OCI-LY7 (cell line): ENCODE results near the gene HDAC4. TPM values are rescaled to one million over a fixed set of nuclear protein-coding genes. Genes with fewer than 3 reads are reported as not detected.
A peak's percentile ranks its signal among the peaks of the same experiment; 100 is the strongest.

ENCODE experiments used
- BruUV-seq: library from RNA; stranded (reverse); fragments of 400-500 nt; replicated peaks from 2 replicates; lab custom pipeline; 2021; lab: Mats Ljungman, UMichigan
- CTCF ChIA-PET: fragments of 300-600 bp; sonication (Branson Sonifier 250); formaldehyde crosslinking; loops from one replicate; lab custom pipeline; 2022; ENCODE audit warnings: antibody characterized with exemption; ENCODE audit not compliant: unreplicated experiment; lab: Charles Lee
- POLR2A ChIA-PET: fragments of 300-600 bp; sonication (Branson Sonifier 250); formaldehyde crosslinking; loops from one replicate; lab custom pipeline; 2022; ENCODE audit warnings: antibody characterized with exemption; lab: Charles Lee
- DNase-seq: peaks from one replicate; pipeline ENCODE4 v3.0.0-alpha.2; 2015; ENCODE audit warnings: low spot score
- H2AFZ ChIP-seq: fragments of 200-600 bp; sonication (generic), shearing (Covaris generic); 2 replicates; pipeline ENCODE4 v1.6.1; 2014; ENCODE audit warnings: mild to moderate bottlenecking, antibody characterized with exemption, low read length, moderate library complexity
- H3K27ac ChIP-seq: fragments of 200-600 bp; sonication (generic); 2 replicates; pipeline ENCODE4 v1.5.1; 2014; ENCODE audit warnings: mixed run types, low read depth, mild to moderate bottlenecking, moderate library complexity, low read length, inconsistent platforms; ENCODE audit not compliant: poor library complexity, severe bottlenecking
- H3K36me3 ChIP-seq: fragments of 200-600 bp; sonication (generic); 2 replicates; pipeline ENCODE4 v1.6.1; 2014; ENCODE audit warnings: mild to moderate bottlenecking, antibody characterized with exemption, low read length, moderate library complexity, mixed read lengths; ENCODE audit not compliant: insufficient read depth
- H3K4me1 ChIP-seq: fragments of 200-600 bp; sonication (generic); 2 replicates; pipeline ENCODE4 v1.5.1; 2014; ENCODE audit warnings: mild to moderate bottlenecking, low read length; ENCODE audit not compliant: insufficient read depth, poor library complexity, severe bottlenecking
- H3K4me2 ChIP-seq: fragments of 200-600 bp; sonication (generic); 2 replicates; pipeline ENCODE4 v1.6.1; 2014; ENCODE audit warnings: mild to moderate bottlenecking, low read length
- H3K4me3 ChIP-seq: fragments of 200-600 bp; sonication (generic); 2 replicates; pipeline ENCODE4 v1.5.1; 2014; ENCODE audit warnings: mild to moderate bottlenecking, low read depth, low read length; ENCODE audit not compliant: poor library complexity, severe bottlenecking
- H3K79me2 ChIP-seq: fragments of 200-600 bp; sonication (generic); 2 replicates; pipeline ENCODE4 v1.6.1; 2016; ENCODE audit warnings: low read depth, mild to moderate bottlenecking, low read length, moderate library complexity, mixed read lengths; ENCODE audit not compliant: insufficient read depth
- H3K9me2 ChIP-seq: fragments of 200-600 bp; sonication (generic); 2 replicates; pipeline ENCODE4 v1.6.1; 2016; ENCODE audit warnings: mild to moderate bottlenecking, low read length, mixed read lengths; ENCODE audit not compliant: insufficient read depth
- H3K9me3 ChIP-seq: fragments of 200-600 bp; sonication (generic); 2 replicates; pipeline ENCODE4 v1.6.1; 2014; ENCODE audit warnings: mild to moderate bottlenecking, mixed run types, low read length, mixed read lengths
- H4K20me1 ChIP-seq: fragments of 200-600 bp; sonication (generic); 2 replicates; pipeline ENCODE4 v1.6.1; 2014; ENCODE audit warnings: mild to moderate bottlenecking, antibody characterized with exemption, low read length, moderate library complexity, mixed read lengths; ENCODE audit not compliant: insufficient read depth
- EZH2phosphoT487 ChIP-seq: fragments of 200-600 bp; sonication (generic); IDR thresholded peaks from 2 replicates; pipeline ENCODE4 v1.6.1; 2018; ENCODE audit warnings: low read depth, borderline replicate concordance, mild to moderate bottlenecking, mixed run types, antibody characterized with exemption, low read length, moderate library complexity, mixed read lengths
- intact Hi-C: fragments of 100-400 bp; cut with micrococcal nuclease; formaldehyde crosslinking; loops from one replicate; pipeline ENCODE4 v1.10.0; 2022; ENCODE audit not compliant: unreplicated experiment
- total RNA-seq, 2 experiments: library from RNA; depleted of rRNA in 1 of 2; stranded (reverse); fragments of >200 nt in 1 of 2; shearing (Covaris generic) in 1 of 2; gene quantifications; 2 replicates each; pipeline ENCODE4 v1.2.3, GENCODE V29; 2014 to 2022
- TF ChIP-seq, protein P1 (sequence below): fragments of 200-600 bp; sonication (generic); conservative IDR thresholded peaks from 2 replicates; pipeline ENCODE4 v1.5.1; 2014; ENCODE audit warnings: mild to moderate bottlenecking, antibody characterized with exemption, low read length, moderate library complexity, mixed read lengths

HDAC4 gene
- total RNA-seq, 2 experiments from 2014 or later: 10.2 to 20.6 TPM

DNA sequence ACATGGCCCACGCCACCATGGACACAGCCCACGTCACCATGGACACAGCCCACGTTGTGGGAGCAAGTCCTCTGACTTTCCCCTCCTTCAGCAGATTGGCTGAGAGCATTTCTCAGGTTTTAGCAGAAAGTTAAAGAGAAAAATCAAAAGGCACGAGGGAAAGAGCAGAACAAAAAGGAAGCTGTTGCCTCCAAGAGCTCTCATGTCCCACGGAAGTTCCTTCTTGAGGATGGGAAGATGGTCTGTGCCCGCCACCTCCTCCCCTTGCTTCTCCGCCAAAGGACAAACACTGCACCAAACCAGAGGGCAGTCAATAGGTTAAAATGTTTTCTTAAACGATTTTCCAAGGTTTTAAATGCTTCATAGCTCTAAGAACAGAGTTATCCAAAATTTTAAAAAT lies 148.4 kb downstream of the HDAC4 start:
- BruUV-seq: no TSS peak
- ChIA-PET CTCF (no interaction called here), POLR2A (no interaction called here)
- peaks cover 13% of the 10 kb centered on the region for H4K20me1 ChIP-seq
- H3K4me1 ChIP-seq: peaks cover 34% of the 10 kb centered on the region
- peak overlapping the region; percentile 64; the same call in 1 of the 2 replicates for H3K4me2 ChIP-seq
- intact Hi-C loops: loop anchor here (5.0 to 10.0 kb wide), 2 partner anchors 108 to 145 kb away; no protein-coding TSS in a partner anchor
- H3K79me2 ChIP-seq: no peaks in the 10 kb centered on the region
- H3K4me3 ChIP-seq: no peak overlapping the region
- H3K9me3 ChIP-seq: peaks cover 3% of the 10 kb centered on the region; the same call in 1 of the 2 replicates
- no peak overlapping the region for H3K27ac ChIP-seq
- H2AFZ ChIP-seq: no peak overlapping the region
- no peaks in the 10 kb centered on the region for H3K9me2 ChIP-seq
- TF ChIP-seq, protein P1, sequence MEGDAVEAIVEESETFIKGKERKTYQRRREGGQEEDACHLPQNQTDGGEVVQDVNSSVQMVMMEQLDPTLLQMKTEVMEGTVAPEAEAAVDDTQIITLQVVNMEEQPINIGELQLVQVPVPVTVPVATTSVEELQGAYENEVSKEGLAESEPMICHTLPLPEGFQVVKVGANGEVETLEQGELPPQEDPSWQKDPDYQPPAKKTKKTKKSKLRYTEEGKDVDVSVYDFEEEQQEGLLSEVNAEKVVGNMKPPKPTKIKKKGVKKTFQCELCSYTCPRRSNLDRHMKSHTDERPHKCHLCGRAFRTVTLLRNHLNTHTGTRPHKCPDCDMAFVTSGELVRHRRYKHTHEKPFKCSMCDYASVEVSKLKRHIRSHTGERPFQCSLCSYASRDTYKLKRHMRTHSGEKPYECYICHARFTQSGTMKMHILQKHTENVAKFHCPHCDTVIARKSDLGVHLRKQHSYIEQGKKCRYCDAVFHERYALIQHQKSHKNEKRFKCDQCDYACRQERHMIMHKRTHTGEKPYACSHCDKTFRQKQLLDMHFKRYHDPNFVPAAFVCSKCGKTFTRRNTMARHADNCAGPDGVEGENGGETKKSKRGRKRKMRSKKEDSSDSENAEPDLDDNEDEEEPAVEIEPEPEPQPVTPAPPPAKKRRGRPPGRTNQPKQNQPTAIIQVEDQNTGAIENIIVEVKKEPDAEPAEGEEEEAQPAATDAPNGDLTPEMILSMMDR: no peak
- no peak for TF ChIP-seq EZH2phosphoT487
- DNase-seq: no peak
- no peaks in the 10 kb centered on the region for H3K36me3 ChIP-seq

DNA sequence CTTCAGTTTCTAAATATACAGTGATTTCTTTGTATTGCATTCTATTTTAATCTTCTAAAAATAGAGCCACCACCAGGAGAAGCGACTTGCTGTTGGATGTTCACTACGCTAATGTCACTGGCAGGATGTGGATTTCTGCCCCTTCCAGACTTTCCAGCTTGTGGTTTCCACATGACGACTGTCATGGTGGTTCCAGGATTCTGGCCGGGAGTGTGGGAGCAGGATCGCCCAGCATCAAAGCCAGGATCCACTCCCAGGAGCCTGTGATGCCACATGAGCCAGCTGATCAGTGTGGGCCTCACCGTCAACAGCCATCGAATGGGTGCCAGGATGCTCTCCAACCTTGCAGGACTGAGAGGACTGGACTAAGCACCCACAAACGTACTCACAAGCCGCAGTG lies 148.8 kb downstream of the HDAC4 start:
- POLR2A ChIA-PET: no interaction called here

More for the DNA sequence above, 148.8 kb downstream of the HDAC4 start:
- Histone ChIP-seq H4K20me1 (peaks cover 13% of the 10 kb centered on the region), H3K27ac (no peak overlapping the region), H3K9me2 (no peaks in the 10 kb centered on the region), H3K4me2 (no peak overlapping the region), H3K9me3 (no peaks in the 10 kb centered on the region), H3K79me2 (no peaks in the 10 kb centered on the region), H3K36me3 (no peaks in the 10 kb centered on the region), H3K4me1 (peaks cover 34% of the 10 kb centered on the region), H2AFZ (no peak overlapping the region), H3K4me3 (no peak overlapping the region)
- TF ChIP-seq, protein P1: no peak
- no peak for TF ChIP-seq EZH2phosphoT487
- intact Hi-C loops: loop anchor here (5.0 to 10.0 kb wide), 2 partner anchors 107 to 145 kb away; no protein-coding TSS in a partner anchor
- no TSS peak for BruUV-seq
- no peak for DNase-seq
- CTCF ChIA-PET: no interaction called here
